Esophagus squamous epithelium (tissue), 5 donors: ENCODE data around the gene SHISAL1. TPM values are rescaled to one million over a fixed set of nuclear protein-coding genes. Genes with fewer than 3 reads are reported as not detected.

Experiments
- DNase-seq: peaks from one replicate; lab custom pipeline; 2025; lab: John Stamatoyannopoulos, UW
- H3K27ac ChIP-seq, 4 donors: fragments of 200-600 bp; sonication (generic); one replicate each; pipeline ENCODE4 v1.5.1; 2016 to 2019; ENCODE audit warnings: mild to moderate bottlenecking in 1 of 4
- H3K27me3 ChIP-seq, 4 donors: fragments of 200-600 bp; sonication (generic); 1 replicate in 3 of 4; 2 replicates in 1 of 4; pipeline versions ENCODE4 v1.5.1 to v1.6.0; 2017 to 2021; ENCODE audit warnings: antibody characterized with exemption in 1 of 4
- H3K36me3 ChIP-seq, 3 donors: fragments of 200-600 bp; sonication (generic); one replicate each; pipeline ENCODE4 v1.5.1; 2016 to 2019
- H3K4me1 ChIP-seq, 3 donors: fragments of 200-600 bp; sonication (generic); one replicate each; pipeline ENCODE4 v1.5.1; 2017 to 2019
- H3K4me3 ChIP-seq, 4 donors: fragments of 200-600 bp; sonication (generic); 1 replicate in 3 of 4; 2 replicates in 1 of 4; pipeline ENCODE4 v1.5.1; 2016 to 2019; ENCODE audit warnings: mild to moderate bottlenecking in 2 of 4, moderate library complexity in 1 of 4
- H3K9me3 ChIP-seq, 3 donors: fragments of 200-600 bp; sonication (generic); one replicate each; pipeline ENCODE4 v1.5.1; 2016 to 2019
- CTCF ChIP-seq, 6 experiments: fragments of 450-650 bp in 4 of 6; fragments of 200-600 bp in 2 of 6; sonication (generic) in 2 of 6; IDR thresholded peaks; one replicate each; pipeline ENCODE4 v1.5.1; 2016 to 2019; ENCODE audit warnings: antibody characterized with exemption in 6 of 6, mild to moderate bottlenecking in 4 of 6, moderate library complexity in 4 of 6
- POLR2A ChIP-seq, 4 donors: fragments of 450-650 bp; IDR thresholded peaks; one replicate each; pipeline ENCODE4 v1.6.1; 2017; ENCODE audit warnings: antibody characterized with exemption in 4 of 4, mild to moderate bottlenecking in 4 of 4, moderate library complexity in 3 of 4
- WGBS, 2 donors: methylation state at CpG; one replicate each; pipeline ENCODE4 v1.1.5; 2018; 5-methylcytosine and 5-hydroxymethylcytosine counted together
- intact Hi-C: fragments of 100-400 bp; cut with DNase I; formaldehyde crosslinking; loops from one replicate; pipeline ENCODE4 v1.15.0; 2022
- total RNA-seq, 4 donors: library from RNA; depleted of rRNA; stranded (reverse); fragments of >200 nt; gene quantifications; one replicate each; pipeline ENCODE4 v1.1.0, GENCODE V29; 2016
- donor health status: DM: yes; HTN: yes; CAD: no.

Gene SHISAL1
- total RNA-seq, 4 donors from 2014 or later = 0.08 to 1.3 (median 0.31) TPM

- Histone ChIP-seq H3K4me1 (no peaks in the 10 kb centered on the region), H3K27me3 (peaks cover 0 to 41% (median 0%) of the 10 kb centered on the region in 4 donors), H3K9me3 (peaks cover 0 to 6% (median 0%) of the 10 kb centered on the region in 3 donors), H3K27ac (no peak overlapping the region), H3K4me3 (no peak overlapping the region), H3K36me3 (no peaks in the 10 kb centered on the region)
- TF ChIP-seq POLR2A (IDR thresholded peaks at IDR 0.05) (no peak), CTCF (IDR thresholded peaks at IDR 0.05) (no peak)
- intact Hi-C loops = no loop called here
- DNase-seq = no peak
- WGBS, 2 donors = 73 to 86% methylated on average over 7 to 17 of the region's 18 CpGs
These were observed 44.2 kb downstream of the SHISAL1 start for GRCh38 chr22:44268431-44269116.

DNA sequence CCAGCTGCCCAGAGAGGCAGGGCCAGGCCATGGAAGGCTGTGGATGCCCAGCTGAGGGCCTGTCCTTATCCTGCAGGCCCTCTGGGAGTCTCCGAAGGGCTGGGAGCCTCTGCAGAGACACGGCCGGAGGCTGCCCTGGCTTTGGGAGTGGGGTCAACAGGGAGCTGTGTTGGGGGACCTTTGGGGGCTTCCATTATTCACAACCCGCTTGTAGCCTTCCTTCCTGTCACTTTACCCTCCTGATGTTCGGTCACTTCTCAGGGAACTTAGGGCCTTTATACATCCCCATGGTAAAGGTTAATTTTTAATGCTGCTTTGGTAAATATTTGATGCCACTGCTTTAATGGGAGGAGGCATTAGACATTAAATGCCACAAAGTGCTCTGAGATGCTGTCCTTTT, 44.9 kb downstream of the SHISAL1 start:
- Histone ChIP-seq H3K36me3 (no peaks in the 10 kb centered on the region), H3K27ac (no peak overlapping the region), H3K4me1 (no peaks in the 10 kb centered on the region), H3K4me3 (no peak overlapping the region), H3K9me3 (peaks cover 0 to 6% (median 0%) of the 10 kb centered on the region in 3 donors), H3K27me3 (peaks cover 0 to 38% (median 0%) of the 10 kb centered on the region in 4 donors)
- 71 to 100% methylated on average over 2 to 5 of the region's 5 CpGs for WGBS, 2 donors
- DNase-seq = no peak
- intact Hi-C loops = no loop called here
- TF ChIP-seq POLR2A (IDR thresholded peaks at IDR 0.05) = no peak
- TF ChIP-seq CTCF (IDR thresholded peaks at IDR 0.05) = no peak

GRCh38 chr22:44266796-44267760, 45.7 kb downstream of the SHISAL1 start:
- DNase-seq = no peak
- Histone ChIP-seq H3K36me3 (no peaks in the 10 kb centered on the region), H3K9me3 (peaks cover 0 to 6% (median 0%) of the 10 kb centered on the region in 3 donors), H3K4me1 (no peaks in the 10 kb centered on the region), H3K4me3 (no peak overlapping the region), H3K27ac (no peak overlapping the region), H3K27me3 (peaks cover 0 to 38% (median 0%) of the 10 kb centered on the region in 4 donors)
- TF ChIP-seq POLR2A (IDR thresholded peaks at IDR 0.05) = no peak
- no peak for TF ChIP-seq CTCF (IDR thresholded peaks at IDR 0.05)
- intact Hi-C loops = no loop called here
- 40 to 53% methylated on average over 15 to 23 of the region's 26 CpGs for WGBS, 2 donors

GRCh38 chr22:44263547-44263946, 49.2 kb downstream of the SHISAL1 start:
- DNase-seq = no peak
- H3K27ac ChIP-seq = no peak overlapping the region
- TF ChIP-seq CTCF (IDR thresholded peaks at IDR 0.05) = no peak
- TF ChIP-seq POLR2A (IDR thresholded peaks at IDR 0.05) = no peak
- peaks cover 0 to 6% (median 0%) of the 10 kb centered on the region in 3 donors for H3K9me3 ChIP-seq
- H3K27me3 ChIP-seq = peaks cover 0 to 37% (median 0%) of the 10 kb centered on the region in 4 donors
- intact Hi-C loops = no loop called here
- no peak overlapping the region for H3K4me3 ChIP-seq
- WGBS, 2 donors = 68 to 83% methylated on average over 6 of the region's 6 CpGs
- no peaks in the 10 kb centered on the region for H3K4me1 ChIP-seq
- H3K36me3 ChIP-seq = no peaks in the 10 kb centered on the region
